Breast epithelium (tissue), 4 donors: Measurements from ENCODE around the gene MVB12B. TPM values are rescaled to one million over a fixed set of nuclear protein-coding genes. Genes with fewer than 3 reads are reported as not detected.

Experiments
- DNase-seq, 2 donors: peaks; one replicate each; pipeline ENCODE4 v3.0.0-alpha.2; 2019; ENCODE audit warnings: low spot score in 2 of 2
- H3K27ac ChIP-seq, 2 donors: fragments of 200-600 bp; sonication (generic) in 1 of 2; one replicate each; pipeline ENCODE4 v1.5.1; 2016 to 2019; ENCODE audit warnings: mild to moderate bottlenecking in 1 of 2
- H3K27me3 ChIP-seq, 2 donors: fragments of 200-600 bp; sonication (generic) in 1 of 2; one replicate each; pipeline versions ENCODE4 v1.5.1 to v1.6.0; 2017 to 2019; ENCODE audit warnings: control low read depth in 1 of 2, mild to moderate bottlenecking in 1 of 2
- H3K36me3 ChIP-seq: fragments of 200-600 bp; one replicate; pipeline ENCODE4 v1.5.1; 2019
- H3K4me1 ChIP-seq, 2 donors: fragments of 200-600 bp; sonication (generic); one replicate each; pipeline ENCODE4 v1.5.1; 2016 to 2019; ENCODE audit warnings: control low read depth in 1 of 2
- H3K4me3 ChIP-seq, 3 donors: fragments of 200-600 bp; sonication (generic); 1 replicate in 2 of 3; 2 replicates in 1 of 3; pipeline ENCODE4 v1.5.1; 2016 to 2019; ENCODE audit warnings: mild to moderate bottlenecking in 3 of 3, moderate library complexity in 2 of 3
- H3K9me3 ChIP-seq, 2 donors: fragments of 200-600 bp; sonication (generic) in 1 of 2; one replicate each; pipeline ENCODE4 v1.5.1; 2016 to 2019; ENCODE audit warnings: control low read depth in 1 of 2
- POLR2A ChIP-seq: fragments of 450-650 bp; IDR thresholded peaks from one replicate; pipeline ENCODE4 v1.6.1; 2016; ENCODE audit warnings: antibody characterized with exemption, mild to moderate bottlenecking, moderate library complexity
- POLR2AphosphoS5 ChIP-seq, 3 donors: sonication (generic); formaldehyde crosslinking; IDR thresholded peaks; one replicate each; pipeline ENCODE4 v1.6.1; 2017; ENCODE audit warnings: antibody characterized with exemption in 3 of 3
- intact Hi-C: fragments of 100-400 bp; cut with DNase I; formaldehyde crosslinking; loops from one replicate; pipeline ENCODE4 v1.15.1; 2023; ENCODE audit warnings: low total_unique reads
- total RNA-seq, 3 donors: library from RNA; depleted of rRNA; stranded (reverse); fragments of >200 nt; gene quantifications; one replicate each; pipeline ENCODE4 v1.1.0, GENCODE V29; 2016
- TF ChIP-seq, protein P1 (sequence below), 3 donors: fragments of 450-650 bp; IDR thresholded peaks; one replicate each; pipeline ENCODE4 v1.5.1; 2016 to 2017; ENCODE audit warnings: antibody characterized with exemption in 3 of 3, mild to moderate bottlenecking in 3 of 3, moderate library complexity in 3 of 3

Gene MVB12B
- total RNA-seq, 3 donors from 2014 or later = 8.2 to 12.6 (median 9.9) TPM

DNA sequence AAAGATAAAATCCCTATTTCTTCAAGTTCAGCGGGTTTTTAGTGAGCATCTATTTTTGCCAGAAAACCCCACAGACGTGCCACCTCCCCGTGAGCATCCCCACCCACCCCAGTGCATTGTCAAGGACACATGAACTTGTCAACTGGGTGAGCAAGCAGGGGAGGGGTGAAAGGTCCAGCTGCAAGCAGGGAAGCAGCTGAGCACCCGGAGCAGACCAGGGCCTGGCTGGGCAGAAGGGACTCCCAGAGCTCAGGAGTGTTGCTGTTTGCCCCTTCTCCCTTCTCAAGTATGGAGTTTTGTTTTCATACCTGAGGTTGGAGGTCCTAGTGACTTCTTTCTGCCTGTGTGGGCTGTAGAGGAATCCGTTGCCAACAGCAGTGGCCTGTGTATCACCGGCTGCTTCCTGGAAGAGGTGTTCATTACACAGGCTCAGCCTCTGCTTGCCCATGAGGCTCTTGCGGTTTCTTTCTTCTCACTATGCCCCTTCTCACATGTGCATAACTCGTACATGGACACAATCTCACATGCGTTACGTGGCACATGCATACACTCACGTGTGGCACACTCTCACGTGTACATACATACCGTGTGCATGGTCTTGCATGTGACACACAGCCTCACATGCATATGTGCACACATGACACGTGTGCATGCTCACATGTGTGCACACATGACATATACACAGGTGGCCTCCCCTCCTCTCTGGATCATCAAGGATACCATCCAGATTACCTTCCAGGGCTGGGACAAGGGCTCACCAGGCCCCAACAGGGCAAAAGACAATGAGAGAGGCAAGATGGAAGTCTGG, 126.7 kb downstream of the MVB12B start:
- Histone ChIP-seq H3K27ac (no peak overlapping the region), H3K27me3 (no peaks in the 10 kb centered on the region), H3K36me3 (no peaks in the 10 kb centered on the region), H3K4me3 (no peak overlapping the region), H3K4me1 (no peaks in the 10 kb centered on the region), H3K9me3 (no peaks in the 10 kb centered on the region)
- intact Hi-C loops = no loop called here
- TF ChIP-seq POLR2AphosphoS5 (IDR thresholded peaks at IDR 0.05) (no peak), POLR2A (no peak)
- TF ChIP-seq, protein P1, sequence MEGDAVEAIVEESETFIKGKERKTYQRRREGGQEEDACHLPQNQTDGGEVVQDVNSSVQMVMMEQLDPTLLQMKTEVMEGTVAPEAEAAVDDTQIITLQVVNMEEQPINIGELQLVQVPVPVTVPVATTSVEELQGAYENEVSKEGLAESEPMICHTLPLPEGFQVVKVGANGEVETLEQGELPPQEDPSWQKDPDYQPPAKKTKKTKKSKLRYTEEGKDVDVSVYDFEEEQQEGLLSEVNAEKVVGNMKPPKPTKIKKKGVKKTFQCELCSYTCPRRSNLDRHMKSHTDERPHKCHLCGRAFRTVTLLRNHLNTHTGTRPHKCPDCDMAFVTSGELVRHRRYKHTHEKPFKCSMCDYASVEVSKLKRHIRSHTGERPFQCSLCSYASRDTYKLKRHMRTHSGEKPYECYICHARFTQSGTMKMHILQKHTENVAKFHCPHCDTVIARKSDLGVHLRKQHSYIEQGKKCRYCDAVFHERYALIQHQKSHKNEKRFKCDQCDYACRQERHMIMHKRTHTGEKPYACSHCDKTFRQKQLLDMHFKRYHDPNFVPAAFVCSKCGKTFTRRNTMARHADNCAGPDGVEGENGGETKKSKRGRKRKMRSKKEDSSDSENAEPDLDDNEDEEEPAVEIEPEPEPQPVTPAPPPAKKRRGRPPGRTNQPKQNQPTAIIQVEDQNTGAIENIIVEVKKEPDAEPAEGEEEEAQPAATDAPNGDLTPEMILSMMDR (IDR thresholded peaks at IDR 0.05) = no peak
- no peak for DNase-seq

DNA sequence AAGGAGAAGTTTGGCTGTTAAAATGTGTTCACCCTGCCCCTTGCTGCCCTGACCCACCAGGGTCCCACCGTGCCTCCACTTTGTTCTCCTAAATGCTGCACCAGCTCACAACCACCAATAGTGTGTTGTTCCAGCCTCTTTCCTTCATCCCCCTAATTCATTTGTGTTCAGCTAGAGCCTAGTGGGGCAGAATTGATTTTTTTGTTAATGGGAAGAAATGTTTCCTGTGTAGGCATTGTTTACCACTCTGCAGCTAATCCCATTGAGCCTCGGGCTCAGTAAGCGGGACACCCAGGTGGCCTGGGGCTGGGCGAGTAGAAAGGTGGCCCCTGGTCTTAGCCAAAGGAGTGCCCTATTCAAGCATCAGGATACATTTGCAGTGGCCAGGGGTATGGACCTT, 127.6 kb downstream of the MVB12B start:
- H3K36me3 ChIP-seq = no peaks in the 10 kb centered on the region

DNA sequence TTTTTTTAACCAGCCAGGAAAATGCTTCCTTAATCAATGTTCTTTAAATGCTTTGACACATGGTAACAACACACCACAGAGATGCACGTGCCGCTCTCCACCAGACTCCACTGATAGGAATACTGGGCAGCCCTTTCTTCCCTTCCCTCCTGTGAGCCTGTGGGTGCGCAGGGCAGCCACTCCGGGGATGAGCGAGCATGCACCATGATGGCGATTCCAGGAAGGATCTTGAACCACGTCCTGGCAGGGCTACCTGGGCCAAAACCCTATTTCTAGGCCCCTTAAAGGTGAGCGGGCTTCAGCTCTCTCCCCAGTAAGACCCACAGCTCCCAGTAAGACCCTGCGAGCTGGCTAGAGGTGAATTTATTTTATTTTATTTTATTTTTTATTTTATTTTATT, 128.2 kb downstream of the MVB12B start:
- H3K4me1 ChIP-seq = no peaks in the 10 kb centered on the region
- H3K27me3 ChIP-seq = no peaks in the 10 kb centered on the region
- H3K36me3 ChIP-seq = no peaks in the 10 kb centered on the region
- no peaks in the 10 kb centered on the region for H3K9me3 ChIP-seq
- TF ChIP-seq POLR2A (no peak), POLR2AphosphoS5 (IDR thresholded peaks at IDR 0.05) (no peak)
- TF ChIP-seq, protein P1 (IDR thresholded peaks at IDR 0.05) = no peak
- peak in 1 of 2 donors; percentile 25 for DNase-seq
- H3K27ac ChIP-seq = no peak overlapping the region
- H3K4me3 ChIP-seq = no peak overlapping the region
- intact Hi-C loops = no loop called here

More for the DNA sequence above, 127.6 kb downstream of the MVB12B start:
- Histone ChIP-seq H3K4me3 (no peak overlapping the region), H3K27ac (no peak overlapping the region), H3K4me1 (no peaks in the 10 kb centered on the region), H3K9me3 (no peaks in the 10 kb centered on the region), H3K27me3 (no peaks in the 10 kb centered on the region)
- intact Hi-C loops = no loop called here
- no peak for DNase-seq
- TF ChIP-seq POLR2A = no peak
- TF ChIP-seq, protein P1 (IDR thresholded peaks at IDR 0.05) = no peak
- no peak for TF ChIP-seq POLR2AphosphoS5 (IDR thresholded peaks at IDR 0.05)

DNA sequence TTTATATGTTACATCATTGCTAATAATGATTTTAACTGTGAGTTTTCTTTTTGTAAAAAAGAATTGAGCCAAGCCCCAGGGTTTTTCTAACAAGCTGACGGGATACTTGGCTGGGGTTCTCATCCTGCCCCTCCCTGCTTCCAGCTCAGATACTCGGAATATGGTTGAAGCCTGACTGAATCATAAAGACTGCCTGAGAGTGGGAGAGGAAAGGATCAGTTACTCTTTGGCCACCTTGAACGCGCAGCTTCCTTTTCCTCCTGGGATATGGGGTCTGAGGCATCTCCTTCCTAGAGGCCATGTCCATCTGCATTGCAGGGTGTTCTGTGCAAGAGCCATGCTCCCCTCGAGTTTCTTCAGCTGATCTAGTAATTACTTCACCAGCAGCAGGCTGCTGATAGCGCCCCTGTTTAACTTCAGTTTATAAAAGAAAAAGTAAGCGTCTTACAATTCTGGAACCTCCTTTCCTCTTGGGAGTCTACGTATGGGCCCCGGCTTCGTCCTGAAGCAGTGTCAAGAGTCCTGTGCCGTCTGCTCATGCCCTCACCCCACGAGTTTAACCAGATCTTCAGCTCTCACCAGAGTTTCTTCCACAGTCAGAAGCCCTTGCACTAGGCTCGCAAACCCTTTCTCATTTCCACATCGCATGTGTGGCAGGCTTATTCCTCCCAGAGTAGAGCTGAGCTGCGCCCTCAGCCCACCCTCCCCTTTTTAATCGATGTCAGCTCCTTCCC, 130.0 kb downstream of the MVB12B start:
- peak in 1 of 2 donors; percentile 5 for DNase-seq
- no peaks in the 10 kb centered on the region for H3K36me3 ChIP-seq
- TF ChIP-seq, protein P1 (IDR thresholded peaks at IDR 0.05) = no peak
- H3K27me3 ChIP-seq = no peaks in the 10 kb centered on the region
- no peaks in the 10 kb centered on the region for H3K4me1 ChIP-seq
- intact Hi-C loops = no loop called here
- H3K9me3 ChIP-seq = no peaks in the 10 kb centered on the region
- H3K27ac ChIP-seq = no peak overlapping the region
- H3K4me3 ChIP-seq = no peak overlapping the region

DNA sequence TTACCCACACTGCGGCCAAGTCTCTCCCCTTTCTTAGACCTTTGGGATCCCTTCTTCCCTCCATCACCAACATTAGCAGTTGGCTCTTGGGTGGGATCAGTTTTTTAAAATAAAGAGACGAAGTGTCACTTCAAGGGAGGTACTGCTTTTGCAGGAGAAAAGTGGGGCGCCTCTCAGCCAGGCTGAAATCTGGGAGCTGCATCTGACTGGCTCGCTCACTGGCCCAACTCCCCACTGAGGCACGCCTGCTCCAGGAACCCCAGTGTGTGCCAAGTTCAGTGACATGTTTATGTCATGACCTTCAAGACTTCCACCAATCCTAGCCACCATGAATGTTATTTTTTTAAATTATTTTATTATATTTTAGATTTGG, 130.5 kb downstream of the MVB12B start:
- Histone ChIP-seq H3K4me1 (no peaks in the 10 kb centered on the region), H3K27me3 (no peaks in the 10 kb centered on the region), H3K36me3 (no peaks in the 10 kb centered on the region), H3K27ac (no peak overlapping the region), H3K4me3 (no peak overlapping the region), H3K9me3 (no peaks in the 10 kb centered on the region)
- DNase-seq = peak in 1 of 2 donors; percentile 10
- intact Hi-C loops = no loop called here
- no peak for TF ChIP-seq POLR2AphosphoS5 (IDR thresholded peaks at IDR 0.05)
- TF ChIP-seq, protein P1 (IDR thresholded peaks at IDR 0.05) = no peak
- no peak for TF ChIP-seq POLR2A
